VCaP (cell line): Measurements from ENCODE around the gene RAD51B.
A peak's percentile ranks its signal among the peaks of the same experiment; 100 is the strongest.

Source experiments
- H3K27ac ChIP-seq: fragments of 450-650 bp; 2 replicates; pipeline ENCODE4 v1.5.1; 2017
- TF ChIP-seq, protein P1 (sequence below): fragments of 450-650 bp; conservative IDR thresholded peaks from 2 replicates; pipeline ENCODE4 v1.5.1; 2017; ENCODE audit warnings: mild to moderate bottlenecking, moderate library complexity

RAD51B gene

DNA sequence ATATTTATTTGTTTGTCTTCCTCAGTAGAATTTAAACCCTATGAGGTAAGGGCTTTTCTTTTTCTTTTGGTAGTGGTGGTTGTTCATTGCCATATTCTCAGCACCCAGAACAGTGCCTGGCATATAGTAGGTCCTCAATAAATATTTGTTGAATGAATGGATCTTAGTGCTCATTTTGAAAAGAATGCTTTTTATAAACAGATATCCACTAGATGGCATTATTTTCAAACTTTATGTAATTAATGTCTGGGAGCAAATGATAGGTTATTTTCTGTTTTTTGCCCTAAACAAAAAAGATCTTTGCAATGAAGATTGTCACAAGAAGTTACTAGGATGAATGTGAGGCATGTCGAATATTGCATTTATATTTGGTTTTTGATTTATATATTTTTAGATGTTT lies 64.1 kb downstream of the RAD51B start:
- H3K27ac ChIP-seq: no peak overlapping the region
- TF ChIP-seq, protein P1, sequence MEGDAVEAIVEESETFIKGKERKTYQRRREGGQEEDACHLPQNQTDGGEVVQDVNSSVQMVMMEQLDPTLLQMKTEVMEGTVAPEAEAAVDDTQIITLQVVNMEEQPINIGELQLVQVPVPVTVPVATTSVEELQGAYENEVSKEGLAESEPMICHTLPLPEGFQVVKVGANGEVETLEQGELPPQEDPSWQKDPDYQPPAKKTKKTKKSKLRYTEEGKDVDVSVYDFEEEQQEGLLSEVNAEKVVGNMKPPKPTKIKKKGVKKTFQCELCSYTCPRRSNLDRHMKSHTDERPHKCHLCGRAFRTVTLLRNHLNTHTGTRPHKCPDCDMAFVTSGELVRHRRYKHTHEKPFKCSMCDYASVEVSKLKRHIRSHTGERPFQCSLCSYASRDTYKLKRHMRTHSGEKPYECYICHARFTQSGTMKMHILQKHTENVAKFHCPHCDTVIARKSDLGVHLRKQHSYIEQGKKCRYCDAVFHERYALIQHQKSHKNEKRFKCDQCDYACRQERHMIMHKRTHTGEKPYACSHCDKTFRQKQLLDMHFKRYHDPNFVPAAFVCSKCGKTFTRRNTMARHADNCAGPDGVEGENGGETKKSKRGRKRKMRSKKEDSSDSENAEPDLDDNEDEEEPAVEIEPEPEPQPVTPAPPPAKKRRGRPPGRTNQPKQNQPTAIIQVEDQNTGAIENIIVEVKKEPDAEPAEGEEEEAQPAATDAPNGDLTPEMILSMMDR: peak; percentile 37

DNA sequence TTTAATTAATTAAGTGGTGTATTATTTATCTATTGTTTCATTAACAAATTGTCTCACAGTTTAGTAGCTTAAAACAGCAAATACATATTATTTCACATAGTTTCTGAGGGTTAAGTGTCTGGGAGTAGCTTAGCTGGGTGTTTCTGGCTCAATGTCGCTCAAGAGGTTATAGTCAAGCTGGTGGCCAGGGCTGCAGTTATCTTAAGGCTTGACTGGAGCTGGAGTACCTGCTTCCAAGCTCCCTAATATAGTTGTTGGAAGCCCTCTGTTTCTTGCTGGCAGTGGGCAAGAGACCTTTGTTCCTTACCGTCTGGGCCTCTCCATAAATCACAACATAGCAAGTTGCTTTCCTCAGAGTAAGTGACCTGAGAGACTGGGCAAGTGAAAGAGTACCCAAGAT lies 66.6 kb downstream of the RAD51B start:
- no peak overlapping the region for H3K27ac ChIP-seq
- TF ChIP-seq, protein P1: no peak

DNA sequence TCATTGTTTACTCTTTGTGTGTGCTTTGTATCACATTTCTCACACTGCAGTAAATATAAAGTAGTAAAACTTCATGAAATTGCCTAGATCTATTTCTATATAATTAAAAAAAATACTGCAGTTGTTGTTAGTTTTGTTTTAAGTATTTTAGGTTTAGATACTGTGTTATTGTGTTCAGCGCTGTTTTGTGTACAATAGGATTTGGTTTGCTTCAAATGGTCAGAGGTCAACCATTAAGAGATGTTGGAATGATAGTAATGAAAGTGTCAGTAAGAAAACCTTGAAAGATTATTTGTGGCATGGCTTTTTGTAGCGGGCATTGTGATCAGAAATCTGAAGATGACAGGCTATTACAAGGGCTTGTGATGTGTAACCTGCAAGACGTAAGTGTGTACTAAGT lies 67.9 kb downstream of the RAD51B start:
- TF ChIP-seq, protein P1: no peak
- H3K27ac ChIP-seq: no peak overlapping the region

DNA sequence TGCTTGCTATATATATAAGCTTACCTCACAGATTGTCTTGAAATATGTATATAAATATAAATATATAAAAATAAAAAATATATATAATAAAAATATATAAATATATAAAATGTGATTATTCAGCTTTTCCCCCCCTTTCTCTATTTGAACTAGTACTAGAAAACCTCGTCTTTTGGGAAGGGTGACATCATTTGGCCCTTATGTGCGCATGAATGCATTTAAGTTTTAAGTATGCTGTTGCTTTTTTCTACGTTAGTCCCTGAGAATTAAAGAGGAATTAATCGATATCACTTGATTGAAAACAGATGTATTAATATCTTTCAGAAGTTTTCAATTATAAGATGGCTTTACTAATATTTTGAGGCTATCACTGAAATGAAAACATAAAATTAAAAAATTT lies 69.9 kb downstream of the RAD51B start:
- TF ChIP-seq, protein P1: no peak
- no peak overlapping the region for H3K27ac ChIP-seq

DNA sequence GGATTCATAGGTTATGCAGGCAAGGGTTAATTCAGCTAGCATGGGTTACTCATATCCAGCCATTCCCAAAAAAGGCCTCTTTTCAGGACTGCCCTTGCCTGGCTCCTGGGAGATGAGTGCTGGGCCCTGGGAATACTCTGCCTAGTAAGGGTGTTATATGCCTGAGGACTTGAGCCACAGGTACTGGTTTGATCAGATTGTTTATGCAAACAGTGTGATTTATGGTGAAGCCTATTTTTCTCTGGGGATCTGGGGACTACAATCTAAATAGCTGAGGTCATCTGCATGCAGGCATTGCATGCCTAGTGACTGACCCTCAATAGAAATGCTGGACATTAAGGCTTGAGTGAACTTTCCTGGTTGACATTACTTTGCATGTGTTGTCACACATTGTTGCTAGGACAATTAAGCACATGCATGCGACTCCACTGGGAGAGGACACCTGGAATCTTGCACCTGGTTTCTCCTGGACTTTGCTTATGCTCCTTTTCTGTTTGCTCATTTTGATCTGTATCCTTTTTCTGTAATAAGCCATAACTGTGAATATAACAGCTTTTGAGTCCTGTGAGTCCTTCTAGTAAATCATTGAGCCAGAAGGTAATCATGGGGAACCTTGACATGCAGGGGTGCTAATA lies 73.0 kb downstream of the RAD51B start:
- no peak overlapping the region for H3K27ac ChIP-seq
- TF ChIP-seq, protein P1: no peak

DNA sequence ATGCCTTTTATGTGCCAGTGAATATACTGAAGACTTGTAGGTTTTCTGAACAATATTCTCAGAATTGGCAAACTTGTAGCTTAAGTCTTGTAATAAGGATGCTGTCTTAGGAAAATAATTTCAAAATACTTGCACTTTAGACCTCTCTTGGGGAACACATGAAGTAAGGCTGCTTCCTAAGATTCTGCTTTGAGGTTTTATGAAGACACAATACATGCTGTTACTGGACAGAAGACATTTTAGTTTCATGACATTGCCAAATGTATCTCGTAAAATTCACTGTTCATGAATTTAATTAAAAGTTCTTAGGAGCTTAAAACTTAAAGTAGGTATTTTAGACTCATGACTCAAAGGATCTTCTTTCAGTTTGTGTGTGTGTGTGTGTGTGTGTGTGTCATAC lies 80.7 kb downstream of the RAD51B start:
- TF ChIP-seq, protein P1: no peak
- H3K27ac ChIP-seq: no peak overlapping the region

DNA sequence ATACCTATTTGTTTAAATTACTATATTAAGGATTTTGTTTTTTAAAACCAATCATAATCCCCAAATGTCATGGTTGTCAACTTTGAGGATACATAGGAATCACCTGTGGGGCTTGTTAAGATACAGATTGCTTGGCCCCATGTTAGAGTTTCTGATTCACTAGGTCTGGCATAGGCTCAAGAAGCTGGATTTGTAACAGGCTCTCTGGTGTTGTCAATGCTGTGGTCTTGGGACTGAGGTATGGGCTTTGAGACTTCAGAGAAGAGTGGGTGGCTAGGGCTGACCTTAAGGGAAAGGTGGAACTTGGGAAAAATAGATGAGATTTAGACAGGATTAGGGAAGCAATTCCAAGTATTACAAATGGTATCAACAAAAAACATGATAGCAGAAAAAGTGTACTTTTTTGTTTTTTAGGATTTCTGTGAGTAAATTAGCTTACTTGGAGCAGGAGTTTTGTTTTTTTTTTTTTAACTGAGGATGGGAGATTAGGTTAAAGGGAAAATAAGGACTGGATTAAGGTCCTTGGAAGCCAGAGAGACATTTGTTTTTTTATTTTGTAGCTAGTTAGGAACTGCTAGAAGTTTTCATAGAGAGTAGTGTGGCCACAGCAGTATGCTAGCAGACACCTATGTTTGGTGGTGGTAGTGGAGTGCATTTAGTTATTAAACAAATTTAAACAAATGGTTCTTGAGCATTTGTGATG lies 88.6 kb downstream of the RAD51B start:
- H3K27ac ChIP-seq: no peak overlapping the region
- TF ChIP-seq, protein P1: no peak
